Caco-2 (cell line): Measurements from ENCODE around the gene ARHGAP42. TPM values are rescaled to one million over a fixed set of nuclear protein-coding genes. Genes with fewer than 3 reads are reported as not detected.
"Not testable (repeated sequence)": the region's sequence is repeated elsewhere in the genome, so short reads cannot be mapped to it uniquely, and the experiment has no call there.

Source experiments
- BruUV-seq: library from RNA; stranded (reverse); fragments of 400-500 nt; replicated peaks from 2 replicates; lab custom pipeline; 2021; lab: Mats Ljungman, UMichigan
- CTCF ChIA-PET: fragments of 300-600 bp; sonication (Branson Sonifier 250); formaldehyde crosslinking; loops from one replicate; lab custom pipeline; 2022; ENCODE audit warnings: antibody characterized with exemption; lab: Charles Lee
- POLR2A ChIA-PET: fragments of 300-600 bp; sonication (Branson Sonifier 250); formaldehyde crosslinking; loops from one replicate; lab custom pipeline; 2022; ENCODE audit warnings: antibody characterized with exemption; lab: Charles Lee
- DNase-seq, 2 experiments: peaks; one replicate each; pipeline versions ENCODE4 v3.0.0 to v3.0.0-alpha.2; 2020 to 2022
- H3K27me3 ChIP-seq: replicated peaks from 2 replicates; pipeline ENCODE4 v1.6.0; 2011; ENCODE audit warnings: low read length; ENCODE audit not compliant: control insufficient read depth, insufficient read depth
- H3K36me3 ChIP-seq: 2 replicates; pipeline ENCODE4 v1.5.1; 2011; ENCODE audit warnings: low read length; ENCODE audit not compliant: control insufficient read depth, insufficient read depth
- H3K4me1 ChIP-seq: fragments of 250-450 bp; sonication (Bioruptor Pico); 2 replicates; pipeline ENCODE4 v1.5.1; 2020; ENCODE audit warnings: mild to moderate bottlenecking
- H3K4me3 ChIP-seq: 2 replicates; pipeline ENCODE4 v1.5.1; 2011; ENCODE audit warnings: low read depth, mild to moderate bottlenecking, control low read depth, low read length
- H3K9me3 ChIP-seq: fragments of 250-450 bp; sonication (Bioruptor Pico); 2 replicates; pipeline ENCODE4 v1.5.1; 2020; ENCODE audit warnings: mild to moderate bottlenecking, moderate library complexity
- H3K27ac Mint-ChIP-seq: one replicate; pipeline ENCODE4 v1.8.0; 2022; ENCODE audit warnings: mixed read lengths; ENCODE audit not compliant: unreplicated experiment
- H3K27me3 Mint-ChIP-seq: one replicate; pipeline ENCODE4 v1.8.0; 2022; ENCODE audit warnings: mixed read lengths; ENCODE audit not compliant: insufficient read depth, unreplicated experiment
- H3K36me3 Mint-ChIP-seq: one replicate; pipeline ENCODE4 v1.8.0; 2022; ENCODE audit warnings: mild to moderate bottlenecking, mixed read lengths; ENCODE audit not compliant: insufficient read depth, unreplicated experiment
- H3K4me1 Mint-ChIP-seq: one replicate; pipeline ENCODE4 v1.8.0; 2022; ENCODE audit warnings: low read depth, mixed read lengths; ENCODE audit not compliant: unreplicated experiment
- H3K4me3 Mint-ChIP-seq: one replicate; pipeline ENCODE4 v1.8.0; 2022; ENCODE audit warnings: mild to moderate bottlenecking, moderate library complexity, mixed read lengths; ENCODE audit not compliant: unreplicated experiment
- H3K9me3 Mint-ChIP-seq: one replicate; pipeline ENCODE4 v1.8.0; 2022; ENCODE audit warnings: mixed read lengths; ENCODE audit not compliant: unreplicated experiment
- intact Hi-C: fragments of 100-400 bp; cut with micrococcal nuclease; formaldehyde crosslinking; loops from one replicate; pipeline ENCODE4 v1.10.0; 2022; ENCODE audit not compliant: unreplicated experiment
- total RNA-seq: library from RNA; stranded (reverse); gene quantifications from 2 replicates; pipeline ENCODE4 v1.2.3, GENCODE V29; 2022
- TF ChIP-seq, protein P1 (sequence below), 2 experiments: fragments of 200-600 bp in 1 of 2; IDR thresholded peaks; 1 replicate in 1 of 2; 2 replicates in 1 of 2; pipeline versions ENCODE4 v1.5.1 to v1.8.0; 2011 to 2022; ENCODE audit warnings: antibody characterized with exemption in 1 of 2, control low read depth in 1 of 2, inconsistent platforms in 1 of 2, low read depth in 1 of 2, low read length in 1 of 2, mild to moderate bottlenecking in 1 of 2, moderate library complexity in 1 of 2; ENCODE audit not compliant: insufficient read depth in 1 of 2, severe bottlenecking in 1 of 2, unreplicated experiment in 1 of 2

Gene ARHGAP42
- total RNA-seq, 1 experiment from 2014 or later: 8.4 TPM

DNA sequence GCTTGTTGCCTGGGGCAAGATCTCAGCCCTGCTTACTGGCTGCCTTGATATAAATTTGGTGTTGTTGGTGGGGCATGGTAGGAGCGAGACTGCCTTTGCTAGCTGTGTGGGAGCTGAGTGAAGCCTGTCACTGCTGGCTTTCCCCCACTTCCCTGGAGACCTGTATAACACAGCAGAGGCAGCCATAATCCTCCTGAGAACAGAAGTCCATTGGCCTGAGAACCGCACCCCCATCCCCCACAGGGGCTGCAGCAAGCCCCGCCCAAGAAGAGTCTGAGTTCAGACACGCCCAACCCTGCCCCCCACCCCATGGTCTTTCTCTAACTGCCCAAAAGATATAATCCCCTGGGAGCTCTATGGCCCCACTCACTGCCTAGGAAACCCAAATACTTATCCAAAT lies 39.2 kb upstream of the ARHGAP42 start:
- no TSS peak for BruUV-seq
- no peaks in the 10 kb centered on the region for H3K36me3 Mint-ChIP-seq
- POLR2A ChIA-PET: no interaction called here

DNA sequence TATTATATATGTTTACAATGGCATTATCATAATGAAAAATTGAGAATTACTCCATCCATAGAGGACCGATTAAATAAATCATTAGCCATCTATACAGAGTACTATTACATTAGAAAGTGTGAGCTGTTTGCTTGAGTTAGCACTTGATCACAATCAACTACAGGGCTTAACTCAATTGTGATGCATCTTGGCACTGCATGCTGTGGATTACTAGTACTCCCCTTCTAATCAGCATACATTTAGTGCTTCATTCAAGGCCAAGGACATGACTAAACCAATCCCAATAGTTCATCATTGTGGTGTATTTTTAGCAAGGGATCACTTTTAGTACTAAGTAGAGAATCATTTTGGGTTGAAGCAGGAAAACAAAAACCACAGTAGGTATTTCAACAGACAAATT lies 23.5 kb upstream of the ARHGAP42 start:
- CTCF ChIA-PET: no interaction called here
- H3K4me3 ChIP-seq: no peak overlapping the region
- POLR2A ChIA-PET: no interaction called here
- Mint-ChIP-seq H3K4me3 (no peak overlapping the region), H3K27me3 (peaks cover 4% of the 10 kb centered on the region), H3K36me3 (no peaks in the 10 kb centered on the region), H3K4me1 (no peaks in the 10 kb centered on the region), H3K9me3 (no peaks in the 10 kb centered on the region), H3K27ac (no peak overlapping the region)
- H3K27me3 ChIP-seq: no peaks in the 10 kb centered on the region
- no TSS peak for BruUV-seq
- no peaks in the 10 kb centered on the region for H3K36me3 ChIP-seq
- no peaks in the 10 kb centered on the region for H3K9me3 ChIP-seq
- no peaks in the 10 kb centered on the region for H3K4me1 ChIP-seq
- DNase-seq: no peak
- intact Hi-C loops: no loop called here
- TF ChIP-seq, protein P1, sequence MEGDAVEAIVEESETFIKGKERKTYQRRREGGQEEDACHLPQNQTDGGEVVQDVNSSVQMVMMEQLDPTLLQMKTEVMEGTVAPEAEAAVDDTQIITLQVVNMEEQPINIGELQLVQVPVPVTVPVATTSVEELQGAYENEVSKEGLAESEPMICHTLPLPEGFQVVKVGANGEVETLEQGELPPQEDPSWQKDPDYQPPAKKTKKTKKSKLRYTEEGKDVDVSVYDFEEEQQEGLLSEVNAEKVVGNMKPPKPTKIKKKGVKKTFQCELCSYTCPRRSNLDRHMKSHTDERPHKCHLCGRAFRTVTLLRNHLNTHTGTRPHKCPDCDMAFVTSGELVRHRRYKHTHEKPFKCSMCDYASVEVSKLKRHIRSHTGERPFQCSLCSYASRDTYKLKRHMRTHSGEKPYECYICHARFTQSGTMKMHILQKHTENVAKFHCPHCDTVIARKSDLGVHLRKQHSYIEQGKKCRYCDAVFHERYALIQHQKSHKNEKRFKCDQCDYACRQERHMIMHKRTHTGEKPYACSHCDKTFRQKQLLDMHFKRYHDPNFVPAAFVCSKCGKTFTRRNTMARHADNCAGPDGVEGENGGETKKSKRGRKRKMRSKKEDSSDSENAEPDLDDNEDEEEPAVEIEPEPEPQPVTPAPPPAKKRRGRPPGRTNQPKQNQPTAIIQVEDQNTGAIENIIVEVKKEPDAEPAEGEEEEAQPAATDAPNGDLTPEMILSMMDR (IDR thresholded peaks at IDR 0.05; ENCODE audit: insufficient read depth in 1 of 2, low read depth in 1 of 2, low read length in 1 of 2, severe bottlenecking in 1 of 2, unreplicated experiment in 1 of 2): no peak

More for the DNA sequence above, 39.2 kb upstream of the ARHGAP42 start:
- Histone ChIP-seq H3K4me3 (no peak overlapping the region), H3K27me3 (no peaks in the 10 kb centered on the region), H3K36me3 (no peaks in the 10 kb centered on the region), H3K4me1 (no peaks in the 10 kb centered on the region), H3K9me3 (peaks cover 8% of the 10 kb centered on the region; the same call in 1 of the 2 replicates)
- H3K4me3 Mint-ChIP-seq: no peak overlapping the region
- no peak overlapping the region for H3K27ac Mint-ChIP-seq
- CTCF ChIA-PET: no interaction called here
- H3K27me3 Mint-ChIP-seq: peaks cover 6% of the 10 kb centered on the region
- intact Hi-C loops: no loop called here
- peaks cover 5% of the 10 kb centered on the region for H3K4me1 Mint-ChIP-seq
- DNase-seq: no peak
- TF ChIP-seq, protein P1 (IDR thresholded peaks at IDR 0.05; ENCODE audit: insufficient read depth in 1 of 2, low read depth in 1 of 2, low read length in 1 of 2, severe bottlenecking in 1 of 2, unreplicated experiment in 1 of 2): no peak
- no peaks in the 10 kb centered on the region for H3K9me3 Mint-ChIP-seq

DNA sequence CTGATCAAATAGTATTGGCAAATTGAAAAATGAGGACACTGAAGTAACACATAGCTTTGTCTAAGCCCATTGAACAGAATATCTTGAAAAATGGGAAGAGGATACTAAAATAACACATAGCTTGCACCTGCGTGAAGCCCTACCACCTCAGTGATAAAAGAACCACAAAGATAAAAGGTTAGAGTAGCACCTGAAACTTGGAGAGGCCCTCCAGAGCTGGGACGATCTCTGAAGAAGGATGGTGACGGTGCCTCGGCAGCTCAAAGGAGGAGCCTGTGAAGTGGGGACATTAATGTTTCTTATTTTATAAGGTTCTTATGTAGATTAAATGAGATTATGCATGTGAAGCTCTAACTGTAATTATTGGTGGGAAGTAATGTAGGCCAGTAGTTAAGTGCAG lies 23.1 kb upstream of the ARHGAP42 start:
- no peaks in the 10 kb centered on the region for H3K9me3 ChIP-seq
- no peak overlapping the region for H3K4me3 ChIP-seq
- no peak for DNase-seq
- ChIA-PET POLR2A (no interaction called here), CTCF (no interaction called here)
- H3K27me3 ChIP-seq: no peaks in the 10 kb centered on the region
- BruUV-seq: no TSS peak
- Mint-ChIP-seq H3K27me3 (peaks cover 5% of the 10 kb centered on the region), H3K4me3 (no peak overlapping the region), H3K27ac (no peak overlapping the region), H3K36me3 (no peaks in the 10 kb centered on the region), H3K4me1 (no peaks in the 10 kb centered on the region), H3K9me3 (no peaks in the 10 kb centered on the region)
- TF ChIP-seq, protein P1 (IDR thresholded peaks at IDR 0.05; ENCODE audit: insufficient read depth in 1 of 2, low read depth in 1 of 2, low read length in 1 of 2, severe bottlenecking in 1 of 2, unreplicated experiment in 1 of 2): no peak
- no peaks in the 10 kb centered on the region for H3K36me3 ChIP-seq
- intact Hi-C loops: no loop called here
- H3K4me1 ChIP-seq: no peaks in the 10 kb centered on the region

DNA sequence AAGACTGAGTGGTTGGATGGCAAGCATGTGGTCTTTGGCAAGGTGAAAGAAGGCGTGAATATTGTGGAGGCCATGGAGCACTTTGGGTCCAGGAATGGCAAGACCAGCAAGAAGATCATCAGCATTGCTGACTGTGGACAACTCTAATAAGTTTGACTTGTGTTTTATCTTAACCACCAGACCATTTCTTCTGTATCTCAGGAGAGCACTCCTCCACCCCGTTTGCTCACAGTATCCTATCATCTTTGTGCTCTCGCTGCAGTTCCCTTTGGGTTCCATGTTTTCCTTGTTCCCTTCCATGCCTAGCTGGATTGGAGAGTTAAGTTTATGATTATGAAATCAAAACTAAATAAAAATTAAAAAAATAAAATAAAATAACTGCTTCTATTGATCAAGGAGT lies 20.3 kb upstream of the ARHGAP42 start:
- H3K36me3 Mint-ChIP-seq, H3K4me1 ChIP-seq, CTCF ChIA-PET, intact Hi-C loops, H3K4me3 ChIP-seq, H3K4me1 Mint-ChIP-seq, H3K9me3 Mint-ChIP-seq, DNase-seq, H3K36me3 ChIP-seq, H3K9me3 ChIP-seq, H3K27ac Mint-ChIP-seq, H3K27me3 Mint-ChIP-seq, BruUV-seq, POLR2A ChIA-PET, H3K27me3 ChIP-seq, H3K4me3 Mint-ChIP-seq: not testable (repeated sequence)
